NCI-H1436 treated with DMSO at 0.1 percent for 48 hours (cell line): ENCODE measurements around the gene ELF4.
"Not testable (repeated sequence)": the region's sequence is repeated elsewhere in the genome, so short reads cannot be mapped to it uniquely, and the experiment has no call there.

Source experiments
- DNase-seq: peaks from one replicate; lab custom pipeline; 2025; lab: John Stamatoyannopoulos, UW

Gene ELF4

GRCh38 chrX:130110379-130111219 lies at the start of gene ELF4:
Gene ELF4 (minus strand): TSS chrX:130110497. CDS start chrX:130081330, 29,167 bp downstream.
- no peak for DNase-seq

GRCh38 chrX:130159776-130160175 lies 49.5 kb upstream of the ELF4 start:
- DNase-seq, result no peak

GRCh38 chrX:130158311-130158710 lies 48.0 kb upstream of the ELF4 start:
- DNase-seq, result no peak

- DNase-seq, result no peak
These were observed 45.3 kb upstream of the ELF4 start for GRCh38 chrX:130155564-130155963.

GRCh38 chrX:130147631-130148030 lies 37.3 kb upstream of the ELF4 start:
- no peak for DNase-seq

- no peak for DNase-seq
These were observed 34.8 kb upstream of the ELF4 start for GRCh38 chrX:130145123-130145522.

GRCh38 chrX:130144509-130144908 lies 34.2 kb upstream of the ELF4 start:
- no peak for DNase-seq

GRCh38 chrX:130139474-130140201 lies 29.3 kb upstream of the ELF4 start:
- no peak for DNase-seq

- no peak for DNase-seq
These were observed 26.7 kb upstream of the ELF4 start for GRCh38 chrX:130136961-130137360.

GRCh38 chrX:130136496-130136895 lies 26.2 kb upstream of the ELF4 start:
- no peak for DNase-seq

- no peak for DNase-seq
These were observed 20.7 kb upstream of the ELF4 start for GRCh38 chrX:130130990-130131389.

- no peak for DNase-seq
These were observed 15.0 kb upstream of the ELF4 start for GRCh38 chrX:130125091-130125874.

GRCh38 chrX:130124577-130124976 lies 14.3 kb upstream of the ELF4 start:
- no peak for DNase-seq

- no peak for DNase-seq
These were observed 11.2 kb upstream of the ELF4 start for GRCh38 chrX:130121505-130121800.

- no peak for DNase-seq
These were observed 10.6 kb upstream of the ELF4 start for GRCh38 chrX:130120746-130121504.

- no peak for DNase-seq
These were observed 10.0 kb upstream of the ELF4 start for GRCh38 chrX:130120321-130120731.

- DNase-seq, result no peak
These were observed 9.1 kb upstream of the ELF4 start for GRCh38 chrX:130119312-130119898.

GRCh38 chrX:130118441-130119311 lies 8.4 kb upstream of the ELF4 start:
- no peak for DNase-seq

GRCh38 chrX:130117166-130117565 lies 6.9 kb upstream of the ELF4 start:
- no peak for DNase-seq

GRCh38 chrX:130115119-130115885 lies 5.0 kb upstream of the ELF4 start:
- DNase-seq, result not testable (repeated sequence)
